ENCODE results near the gene ZNF423.

Gene ZNF423

DNA sequence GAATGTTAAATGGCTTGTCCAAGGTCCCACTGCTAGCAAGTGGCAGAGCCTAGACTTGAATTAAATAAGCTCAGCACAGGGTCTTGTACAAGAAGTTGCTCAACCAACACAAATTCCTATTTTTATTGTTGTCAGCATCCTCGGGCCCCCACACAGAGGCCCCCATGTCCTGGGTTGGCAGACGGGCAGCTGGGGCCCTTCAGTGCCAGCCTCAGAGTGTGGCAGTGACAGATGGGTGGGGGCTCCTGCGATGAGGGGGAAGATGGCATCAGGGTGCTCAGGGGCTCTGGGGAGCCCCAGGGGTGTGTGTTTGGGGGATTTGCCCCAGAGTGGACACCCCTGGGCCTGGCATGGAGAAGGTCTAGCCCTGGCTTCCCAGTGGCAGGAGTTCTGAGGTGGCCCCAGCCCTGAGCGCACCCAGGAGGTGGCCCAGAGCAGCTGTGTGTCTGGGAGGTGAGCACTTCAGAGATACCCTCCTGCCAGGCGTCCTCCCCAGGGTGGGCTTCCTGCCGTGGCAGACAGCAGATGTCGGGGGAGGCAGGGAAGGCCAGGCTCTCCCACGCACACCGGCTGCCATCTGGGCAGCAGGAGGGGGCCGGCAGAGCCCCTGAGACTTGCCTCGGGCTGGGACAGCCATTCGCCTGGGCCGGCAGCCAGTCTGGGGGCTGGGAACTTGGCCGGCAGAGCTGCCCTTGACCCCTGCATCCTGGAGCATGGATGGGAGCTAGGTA, 331.5 kb downstream of the ZNF423 start:
- no peak overlapping the region for H3K4me3 ChIP-seq (ENCODE audit: low read length)
- TF ChIP-seq, protein P1, sequence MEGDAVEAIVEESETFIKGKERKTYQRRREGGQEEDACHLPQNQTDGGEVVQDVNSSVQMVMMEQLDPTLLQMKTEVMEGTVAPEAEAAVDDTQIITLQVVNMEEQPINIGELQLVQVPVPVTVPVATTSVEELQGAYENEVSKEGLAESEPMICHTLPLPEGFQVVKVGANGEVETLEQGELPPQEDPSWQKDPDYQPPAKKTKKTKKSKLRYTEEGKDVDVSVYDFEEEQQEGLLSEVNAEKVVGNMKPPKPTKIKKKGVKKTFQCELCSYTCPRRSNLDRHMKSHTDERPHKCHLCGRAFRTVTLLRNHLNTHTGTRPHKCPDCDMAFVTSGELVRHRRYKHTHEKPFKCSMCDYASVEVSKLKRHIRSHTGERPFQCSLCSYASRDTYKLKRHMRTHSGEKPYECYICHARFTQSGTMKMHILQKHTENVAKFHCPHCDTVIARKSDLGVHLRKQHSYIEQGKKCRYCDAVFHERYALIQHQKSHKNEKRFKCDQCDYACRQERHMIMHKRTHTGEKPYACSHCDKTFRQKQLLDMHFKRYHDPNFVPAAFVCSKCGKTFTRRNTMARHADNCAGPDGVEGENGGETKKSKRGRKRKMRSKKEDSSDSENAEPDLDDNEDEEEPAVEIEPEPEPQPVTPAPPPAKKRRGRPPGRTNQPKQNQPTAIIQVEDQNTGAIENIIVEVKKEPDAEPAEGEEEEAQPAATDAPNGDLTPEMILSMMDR (IDR thresholded peaks at IDR 0.05; ENCODE audit: insufficient read depth, low read depth, low read length, missing control alignments), result no peak
- no peak for DNase-seq (ENCODE audit: low read depth)

DNA sequence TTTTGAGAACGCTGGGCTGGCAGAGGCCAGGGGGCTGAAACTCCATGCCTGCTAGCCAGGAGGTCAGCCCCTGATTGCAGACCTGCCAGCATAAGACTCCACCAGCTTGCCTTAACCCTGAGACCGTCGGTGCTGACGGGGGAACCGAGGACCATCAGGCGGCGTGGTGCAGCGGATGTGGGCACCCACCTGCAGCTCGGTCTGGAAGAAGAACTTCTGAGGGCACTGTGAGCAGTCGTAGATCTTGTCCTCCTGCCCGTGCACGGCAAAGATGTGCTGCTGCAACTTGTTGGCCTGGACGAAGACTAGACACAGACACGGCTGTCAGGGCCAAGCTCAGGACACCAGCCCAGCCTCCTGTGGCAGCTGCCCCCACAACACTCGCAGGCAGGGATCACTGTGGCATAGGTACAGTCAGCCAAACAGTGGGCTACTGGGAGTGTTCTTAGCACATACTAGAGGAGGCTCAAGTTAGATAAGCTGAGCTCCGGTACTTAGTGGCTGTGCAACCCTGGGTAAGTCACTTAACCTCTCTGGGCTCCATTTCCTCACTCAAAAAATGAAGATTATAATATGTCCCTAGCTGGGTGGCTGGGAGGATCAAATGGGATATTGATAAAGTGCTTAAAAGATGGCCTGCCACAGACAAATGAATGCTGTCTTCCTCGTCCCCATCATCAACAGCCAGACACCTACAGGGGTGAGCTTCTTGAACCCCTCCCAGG, 332.3 kb downstream of the ZNF423 start:
- no peak overlapping the region for H3K4me3 ChIP-seq (ENCODE audit: low read length)
- TF ChIP-seq, protein P1 (IDR thresholded peaks at IDR 0.05; ENCODE audit: insufficient read depth, low read depth, low read length, missing control alignments), result no peak
- DNase-seq (ENCODE audit: low read depth), result no peak

DNA sequence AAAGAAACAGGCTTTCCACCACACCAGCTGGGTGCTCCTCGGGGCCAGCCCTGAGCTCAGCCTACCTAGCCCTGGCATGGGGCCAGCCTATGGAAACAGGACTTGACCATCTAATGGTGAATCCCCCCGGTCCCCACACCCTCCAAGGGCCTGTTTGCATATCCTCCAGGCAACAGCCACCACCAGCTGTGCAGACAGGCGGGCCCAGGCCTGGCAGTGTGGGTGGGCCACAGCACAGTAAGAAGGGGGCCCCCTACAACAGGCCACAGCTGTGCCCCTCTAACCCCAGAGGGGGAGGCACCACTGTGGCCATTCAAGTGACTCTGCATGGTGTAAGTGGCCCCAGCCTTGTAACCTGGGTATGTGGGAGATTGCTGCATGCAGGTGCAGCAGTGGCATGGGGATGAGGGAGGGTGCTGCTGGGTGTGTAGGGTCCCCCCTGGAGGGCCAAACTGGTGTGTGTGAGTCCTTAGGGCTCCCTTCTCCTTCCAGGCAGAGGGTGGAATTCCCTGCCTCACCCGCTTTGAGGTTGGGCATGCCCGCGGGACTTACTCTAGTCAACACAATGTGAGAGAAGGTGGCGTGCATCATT, 334.1 kb downstream of the ZNF423 start:
- no peak overlapping the region for H3K4me3 ChIP-seq (ENCODE audit: low read length)
- no peak for DNase-seq (ENCODE audit: low read depth)
- TF ChIP-seq, protein P1 (IDR thresholded peaks at IDR 0.05; ENCODE audit: insufficient read depth, low read depth, low read length, missing control alignments), result no peak

DNA sequence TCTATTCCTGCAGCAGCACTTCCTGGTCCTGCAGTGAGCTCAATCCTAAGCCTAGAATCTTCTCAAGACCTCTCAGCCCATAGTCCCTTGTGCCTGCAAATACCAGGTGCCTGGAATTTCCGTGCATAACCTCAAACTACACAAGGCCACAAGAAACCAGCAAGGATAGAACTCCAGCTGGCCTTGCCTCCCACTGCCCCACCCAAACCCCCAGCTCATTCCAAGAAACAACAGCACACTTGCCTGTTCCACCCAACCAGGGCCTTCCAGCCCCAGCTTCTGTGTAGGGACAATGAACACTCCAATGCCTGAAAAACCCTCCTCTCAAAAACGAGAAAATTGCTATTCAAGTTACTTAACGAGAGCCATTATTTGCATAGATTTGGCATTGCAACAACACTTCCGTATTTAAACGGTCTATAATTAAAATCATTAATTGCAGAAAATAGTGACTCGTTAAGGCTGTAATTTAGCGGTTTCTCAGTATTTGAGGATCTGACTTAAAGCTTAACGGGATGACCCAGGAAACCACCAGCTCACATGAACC, 335.3 kb downstream of the ZNF423 start:
- H3K4me3 ChIP-seq (ENCODE audit: low read length), result no peak overlapping the region
- TF ChIP-seq, protein P1 (IDR thresholded peaks at IDR 0.05; ENCODE audit: insufficient read depth, low read depth, low read length, missing control alignments), result no peak
- DNase-seq (ENCODE audit: low read depth), result no peak

DNA sequence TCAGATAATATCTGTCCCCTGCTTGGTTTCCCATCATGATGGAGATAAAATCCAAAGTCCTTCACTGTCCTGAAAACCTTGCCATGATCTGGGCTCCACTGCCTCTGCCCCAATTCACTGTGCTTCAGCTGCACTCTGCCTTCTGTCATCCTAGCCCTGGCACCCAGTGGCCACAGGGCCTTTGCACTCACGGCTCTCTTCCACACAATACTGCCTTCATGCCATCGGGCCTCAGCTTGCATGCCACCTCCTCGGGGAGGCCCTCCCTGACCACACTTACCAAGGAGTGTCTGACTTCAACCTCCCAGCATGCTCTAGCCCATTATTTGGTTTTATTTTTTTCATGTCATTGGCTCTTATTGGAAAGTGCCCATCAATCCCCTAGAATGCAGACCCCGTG, 336.2 kb downstream of the ZNF423 start:
- H3K4me3 ChIP-seq (ENCODE audit: low read length), result no peak overlapping the region
- TF ChIP-seq, protein P1 (IDR thresholded peaks at IDR 0.05; ENCODE audit: insufficient read depth, low read depth, low read length, missing control alignments), result no peak
- no peak for DNase-seq (ENCODE audit: low read depth)

DNA sequence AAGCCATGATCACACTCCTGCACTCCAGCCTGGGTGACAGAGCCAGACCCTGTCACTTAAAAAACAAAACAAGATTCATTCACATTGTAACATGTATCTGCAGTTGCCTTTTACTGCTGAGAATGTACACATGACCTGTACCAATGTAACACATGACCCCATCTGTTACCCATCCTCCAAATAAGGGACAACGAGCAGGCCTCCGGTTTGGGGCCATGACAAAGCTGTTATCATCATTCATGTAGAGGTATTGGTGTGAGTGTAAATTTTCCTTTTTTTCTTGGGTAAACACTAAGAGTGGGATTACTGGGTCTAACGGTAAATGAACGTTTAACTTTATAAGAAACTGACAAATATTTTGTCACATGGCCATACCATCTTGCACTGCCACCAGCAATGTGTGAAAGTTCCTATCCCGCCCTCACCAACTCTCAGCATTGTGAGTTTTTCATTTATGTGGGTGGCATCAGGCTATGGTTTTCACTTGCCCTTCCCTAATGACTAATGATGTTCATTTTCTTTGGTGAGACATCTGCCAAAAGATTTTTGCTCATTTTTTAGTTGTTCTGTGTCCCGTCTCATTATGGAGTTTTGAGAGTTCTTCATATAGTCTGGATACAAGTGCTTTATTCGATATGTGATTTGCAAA, 336.8 kb downstream of the ZNF423 start:
- no peak for DNase-seq (ENCODE audit: low read depth)
- no peak overlapping the region for H3K4me3 ChIP-seq (ENCODE audit: low read length)
- TF ChIP-seq, protein P1 (IDR thresholded peaks at IDR 0.05; ENCODE audit: insufficient read depth, low read depth, low read length, missing control alignments), result no peak
